ENCODE data around the gene TMEM100.

The TMEM100 gene

GRCh38 chr17:55727275-55727674, 4.6 kb upstream of the TMEM100 start:
- no peaks in the 10 kb centered on the region for H3K79me2 ChIP-seq
- no peak for TF ChIP-seq CTCF (IDR thresholded peaks at IDR 0.05)
- H3K4me1 ChIP-seq: no peaks in the 10 kb centered on the region
- H3K9ac ChIP-seq: no peak overlapping the region
- no peak overlapping the region for H2AFZ ChIP-seq
- no peaks in the 10 kb centered on the region for H3K9me3 ChIP-seq (ENCODE audit: control insufficient read depth, low read length)
- H3K4me2 ChIP-seq (ENCODE audit: low read length): no peak overlapping the region
- no peaks in the 10 kb centered on the region for H3K36me3 ChIP-seq (ENCODE audit: control insufficient read depth, insufficient read depth, low read length)
- no peak overlapping the region for H3K4me3 ChIP-seq (ENCODE audit: low read depth, low read length)
- H3K27me3 ChIP-seq (ENCODE audit: control insufficient read depth, insufficient read depth, low read length): no peaks in the 10 kb centered on the region
- no peak overlapping the region for H3K27ac ChIP-seq

- H3K79me2 ChIP-seq: no peaks in the 10 kb centered on the region
- H3K4me2 ChIP-seq (ENCODE audit: low read length): no peak overlapping the region
- no peaks in the 10 kb centered on the region for H3K4me1 ChIP-seq
- no peaks in the 10 kb centered on the region for H3K27me3 ChIP-seq (ENCODE audit: control insufficient read depth, insufficient read depth, low read length)
- TF ChIP-seq CTCF (IDR thresholded peaks at IDR 0.05): no peak
- H3K9ac ChIP-seq: no peak overlapping the region
- no peaks in the 10 kb centered on the region for H3K9me3 ChIP-seq (ENCODE audit: control insufficient read depth, low read length)
- no peak overlapping the region for H3K4me3 ChIP-seq (ENCODE audit: low read depth, low read length)
- H2AFZ ChIP-seq: no peak overlapping the region
- no peaks in the 10 kb centered on the region for H3K36me3 ChIP-seq (ENCODE audit: control insufficient read depth, insufficient read depth, low read length)
- H3K27ac ChIP-seq: no peak overlapping the region
Observed at GRCh38 chr17:55726440-55726839, 3.8 kb upstream of the TMEM100 start.

- Histone ChIP-seq H3K4me1 (no peaks in the 10 kb centered on the region), H3K79me2 (no peaks in the 10 kb centered on the region), H2AFZ (no peak overlapping the region), H3K4me2 (ENCODE audit: low read length) (no peak overlapping the region), H3K9me3 (ENCODE audit: control insufficient read depth, low read length) (no peaks in the 10 kb centered on the region), H3K27me3 (ENCODE audit: control insufficient read depth, insufficient read depth, low read length) (no peaks in the 10 kb centered on the region), H3K36me3 (ENCODE audit: control insufficient read depth, insufficient read depth, low read length) (no peaks in the 10 kb centered on the region), H3K4me3 (ENCODE audit: low read depth, low read length) (no peak overlapping the region), H3K27ac (no peak overlapping the region), H3K9ac (no peak overlapping the region)
- no peak for TF ChIP-seq CTCF (IDR thresholded peaks at IDR 0.05)
Observed at GRCh38 chr17:55723488-55723848, 804 bp upstream of the TMEM100 start.

- H3K4me2 ChIP-seq (ENCODE audit: low read length): no peak overlapping the region
- no peaks in the 10 kb centered on the region for H3K79me2 ChIP-seq
- no peaks in the 10 kb centered on the region for H3K36me3 ChIP-seq (ENCODE audit: control insufficient read depth, insufficient read depth, low read length)
- no peak overlapping the region for H3K4me3 ChIP-seq (ENCODE audit: low read depth, low read length)
- no peak overlapping the region for H3K9ac ChIP-seq
- TF ChIP-seq CTCF (IDR thresholded peaks at IDR 0.05): no peak
- H3K4me1 ChIP-seq: no peaks in the 10 kb centered on the region
- no peak overlapping the region for H3K27ac ChIP-seq
- H3K27me3 ChIP-seq (ENCODE audit: control insufficient read depth, insufficient read depth, low read length): no peaks in the 10 kb centered on the region
- no peaks in the 10 kb centered on the region for H3K9me3 ChIP-seq (ENCODE audit: control insufficient read depth, low read length)
- peak overlapping the region; percentile 48 for H2AFZ ChIP-seq
Observed at GRCh38 chr17:55722016-55722736, 488 bp downstream of the TMEM100 start.

All from parathyroid adenoma (tissue), 2 donors.